ENCODE data around the gene ZC3H18.

GRCh38 chr16:88658714-88659113, 88.5 kb downstream of the ZC3H18 start:
- no peak for TF ChIP-seq POLR2A (IDR thresholded peaks at IDR 0.05)
- TF ChIP-seq CTCF (IDR thresholded peaks at IDR 0.05): no peak
